Glomerular visceral epithelial cell (primary cell): ENCODE data around the gene VRK3.

Experiments
- DNase-seq: peaks from one replicate; pipeline ENCODE4 v3.0.0-alpha.2; 2016; ENCODE audit errors: extremely low spot score

Gene VRK3

DNA sequence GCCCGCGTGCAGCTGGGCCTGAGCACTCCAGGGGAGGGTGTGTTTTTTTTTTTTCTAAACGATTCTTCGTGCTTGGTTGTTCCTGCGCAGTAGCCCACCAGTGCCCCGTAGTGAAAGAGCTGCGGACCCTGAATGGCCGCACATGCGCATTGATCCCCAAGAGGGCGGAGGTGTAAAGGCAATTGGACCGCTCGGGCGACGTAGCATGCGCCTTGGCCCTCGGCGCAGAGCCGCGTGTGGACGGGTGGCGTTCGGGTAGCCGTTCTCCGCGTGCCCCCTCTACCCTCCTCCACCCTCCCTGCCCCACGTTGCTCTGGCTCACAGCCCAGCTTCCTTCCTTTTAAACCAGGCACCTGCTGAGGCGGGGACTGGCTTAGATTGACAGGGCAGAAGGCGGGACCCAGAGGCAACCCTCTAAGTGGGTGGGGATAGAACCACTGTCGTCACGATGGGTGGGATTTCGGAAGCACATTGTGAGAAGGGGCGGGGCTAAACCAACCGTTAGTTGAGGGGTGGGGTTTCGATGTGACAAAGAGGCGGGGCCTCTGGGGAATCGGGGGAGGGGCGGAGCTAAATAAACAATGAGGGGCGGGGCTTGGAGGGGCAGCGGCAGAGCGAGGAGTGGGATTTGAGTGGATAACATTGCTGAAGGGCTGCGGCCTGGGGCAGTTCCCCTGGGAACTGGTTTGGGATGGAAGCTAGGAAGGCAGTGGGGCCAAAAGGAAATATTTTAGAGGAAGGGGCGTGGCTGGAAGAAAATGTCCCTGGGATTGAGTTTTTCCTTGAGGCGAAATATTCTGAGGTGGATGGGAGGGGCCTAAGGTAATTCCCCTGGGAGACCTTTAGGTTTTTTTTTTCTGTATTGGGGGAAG is 95.3 kb downstream of the VRK3 start:
- DNase-seq: peak; percentile 96

DNA sequence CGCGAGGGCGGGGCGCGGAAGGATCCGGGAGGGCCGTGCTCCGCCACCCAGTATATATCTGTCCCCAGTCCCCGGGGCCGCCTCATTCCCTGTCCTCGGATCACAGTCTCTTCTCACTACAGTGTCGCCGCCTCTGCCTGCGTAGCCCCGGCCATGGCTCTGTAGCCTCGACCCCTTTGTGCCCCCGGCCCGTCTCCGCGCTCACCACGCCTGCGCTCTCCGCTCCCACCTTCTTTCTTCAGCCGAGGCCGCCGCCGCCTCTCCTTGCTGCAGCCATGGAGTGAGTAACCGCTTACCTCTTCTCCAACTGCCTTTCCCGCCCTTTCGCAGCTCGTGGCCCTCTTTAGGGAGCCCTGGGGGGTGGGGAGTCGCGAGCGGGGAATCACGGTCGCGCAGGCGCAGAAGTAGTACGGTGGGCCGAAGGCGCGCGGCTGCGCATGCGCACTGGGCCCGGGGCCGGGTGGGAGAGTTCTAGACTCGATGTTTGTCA is 96.0 kb downstream of the VRK3 start, which contains the start of the genes ATF5 and NUP62:
Gene ATF5 (plus strand): TSS at position 85 of the 490 bp plus-strand sequence. CDS start 1,646 bp downstream, outside the sequence.
Gene NUP62 (minus strand): TSS at position 384 of the 490 bp plus-strand sequence. CDS start 19,697 bp downstream, outside the sequence.
- peak; percentile 93 for DNase-seq

DNA sequence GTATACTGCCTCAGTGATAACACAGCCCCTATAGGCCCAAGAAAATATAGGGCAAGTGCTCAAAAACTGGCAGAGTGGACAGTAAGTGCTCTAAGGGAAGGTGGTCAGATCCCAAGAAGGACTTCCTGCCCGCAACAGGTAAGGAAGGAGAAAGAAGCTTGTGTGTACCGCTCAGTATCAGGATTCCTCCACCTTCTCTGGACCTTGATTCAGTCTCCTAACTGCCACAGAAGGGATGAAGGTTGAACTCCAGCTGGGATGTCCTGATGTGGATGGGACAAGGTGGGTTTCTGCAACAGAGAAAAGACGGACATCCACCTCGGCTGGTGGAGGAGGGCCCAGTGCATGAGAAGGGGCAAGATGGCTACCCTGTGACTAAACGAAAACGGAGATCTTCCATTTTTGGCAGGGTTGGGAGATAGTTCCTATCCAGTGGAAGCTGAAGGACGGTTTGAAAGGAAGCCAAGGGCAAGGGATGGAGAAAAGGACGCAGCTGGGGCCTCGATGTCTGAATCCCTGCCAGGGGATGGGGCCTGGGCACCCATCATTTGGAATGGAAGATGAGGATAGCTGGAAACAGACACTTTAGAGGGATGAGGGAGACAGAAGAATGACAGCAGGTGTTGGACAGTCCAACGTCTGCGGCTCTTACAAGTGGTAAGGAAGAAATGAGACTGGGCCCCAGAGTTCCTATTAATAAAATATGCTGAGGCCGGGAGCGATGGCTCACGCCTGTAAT is 97.5 kb downstream of the VRK3 start:
- DNase-seq: no peak

DNA sequence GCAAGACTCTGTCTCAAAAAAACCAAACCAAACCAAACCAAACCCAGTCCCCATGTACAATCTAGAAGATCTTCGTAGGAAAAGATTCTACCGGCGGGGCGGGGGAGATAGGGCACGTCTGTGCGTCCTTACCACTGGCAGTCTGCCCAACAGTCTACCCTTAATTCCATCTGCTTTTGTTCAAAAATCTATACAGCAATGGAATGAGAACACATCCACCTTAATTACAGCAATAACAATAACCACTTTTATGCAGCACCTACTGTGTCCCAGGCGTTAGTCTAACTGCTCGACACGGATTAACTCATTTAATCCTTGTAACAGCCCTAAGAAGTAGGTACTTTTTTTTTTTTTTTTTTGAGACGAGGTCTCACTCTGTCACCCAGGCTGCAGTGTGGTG is 98.7 kb downstream of the VRK3 start:
- DNase-seq: no peak
